ENCODE data around the gene STK11IP. TPM values are rescaled to one million over a fixed set of nuclear protein-coding genes. Genes with fewer than 3 reads are reported as not detected.

STK11IP gene
- total RNA-seq, 1 donor from 2014 or later, result 32.9 TPM

- H3K27ac Mint-ChIP-seq (ENCODE audit: unreplicated experiment), result no peak overlapping the region
- no peak for DNase-seq (ENCODE audit: low read depth, low spot score)
- H3K27me3 Mint-ChIP-seq (ENCODE audit: low read depth), result no peaks in the 10 kb centered on the region
- no peaks in the 10 kb centered on the region for H3K4me1 Mint-ChIP-seq
- H3K4me3 Mint-ChIP-seq, result no peak overlapping the region
- H3K9me3 Mint-ChIP-seq, result no peaks in the 10 kb centered on the region
- no peaks in the 10 kb centered on the region for H3K36me3 Mint-ChIP-seq (ENCODE audit: low read depth)
- no peak for TF ChIP-seq CTCF (conservative IDR thresholded peaks at IDR 0.05)
Measured at GRCh38 chr2:219636144-219636915, 38.7 kb downstream of the STK11IP start.

GRCh38 chr2:219636941-219637841 is 39.5 kb downstream of the STK11IP start:
- no peak overlapping the region for H3K27ac Mint-ChIP-seq (ENCODE audit: unreplicated experiment)
- no peaks in the 10 kb centered on the region for H3K27me3 Mint-ChIP-seq (ENCODE audit: low read depth)
- H3K36me3 Mint-ChIP-seq (ENCODE audit: low read depth), result no peaks in the 10 kb centered on the region
- peaks cover 6% of the 10 kb centered on the region for H3K4me1 Mint-ChIP-seq
- no peaks in the 10 kb centered on the region for H3K9me3 Mint-ChIP-seq
- no peak for TF ChIP-seq CTCF (conservative IDR thresholded peaks at IDR 0.05)
- DNase-seq (ENCODE audit: low read depth, low spot score), result no peak
- H3K4me3 Mint-ChIP-seq, result no peak overlapping the region

- Mint-ChIP-seq H3K4me1 (peaks cover 12% of the 10 kb centered on the region), H3K4me3 (no peak overlapping the region), H3K27ac (ENCODE audit: unreplicated experiment) (no peak overlapping the region), H3K36me3 (ENCODE audit: low read depth) (no peaks in the 10 kb centered on the region), H3K27me3 (ENCODE audit: low read depth) (no peaks in the 10 kb centered on the region), H3K9me3 (no peaks in the 10 kb centered on the region)
- TF ChIP-seq CTCF (conservative IDR thresholded peaks at IDR 0.05), result no peak
- no peak for DNase-seq (ENCODE audit: low read depth, low spot score)
Measured at GRCh38 chr2:219637842-219638185, 40.2 kb downstream of the STK11IP start.

GRCh38 chr2:219638217-219638947 is 40.7 kb downstream of the STK11IP start:
- Mint-ChIP-seq H3K36me3 (ENCODE audit: low read depth) (no peaks in the 10 kb centered on the region), H3K4me1 (peaks cover 12% of the 10 kb centered on the region), H3K4me3 (no peak overlapping the region), H3K9me3 (no peaks in the 10 kb centered on the region), H3K27ac (ENCODE audit: unreplicated experiment) (no peak overlapping the region), H3K27me3 (ENCODE audit: low read depth) (no peaks in the 10 kb centered on the region)
- DNase-seq (ENCODE audit: low read depth, low spot score), result no peak
- TF ChIP-seq CTCF (conservative IDR thresholded peaks at IDR 0.05), result no peak

GRCh38 chr2:219638948-219639755 is 41.5 kb downstream of the STK11IP start:
- Mint-ChIP-seq H3K4me3 (no peak overlapping the region), H3K27ac (ENCODE audit: unreplicated experiment) (no peak overlapping the region), H3K27me3 (ENCODE audit: low read depth) (no peaks in the 10 kb centered on the region), H3K4me1 (peaks cover 12% of the 10 kb centered on the region), H3K9me3 (no peaks in the 10 kb centered on the region), H3K36me3 (ENCODE audit: low read depth) (no peaks in the 10 kb centered on the region)
- TF ChIP-seq CTCF (conservative IDR thresholded peaks at IDR 0.05), result no peak
- no peak for DNase-seq (ENCODE audit: low read depth, low spot score)

All from neural crest cell (in vitro differentiated cells).